ENCODE results near the gene GPR78. TPM values are rescaled to one million over a fixed set of nuclear protein-coding genes. Genes with fewer than 3 reads are reported as not detected.

GPR78 gene
- polyA plus RNA-seq, 1 of the 3 experiments (the other 2 are of a cell fraction), result not detected

DNA sequence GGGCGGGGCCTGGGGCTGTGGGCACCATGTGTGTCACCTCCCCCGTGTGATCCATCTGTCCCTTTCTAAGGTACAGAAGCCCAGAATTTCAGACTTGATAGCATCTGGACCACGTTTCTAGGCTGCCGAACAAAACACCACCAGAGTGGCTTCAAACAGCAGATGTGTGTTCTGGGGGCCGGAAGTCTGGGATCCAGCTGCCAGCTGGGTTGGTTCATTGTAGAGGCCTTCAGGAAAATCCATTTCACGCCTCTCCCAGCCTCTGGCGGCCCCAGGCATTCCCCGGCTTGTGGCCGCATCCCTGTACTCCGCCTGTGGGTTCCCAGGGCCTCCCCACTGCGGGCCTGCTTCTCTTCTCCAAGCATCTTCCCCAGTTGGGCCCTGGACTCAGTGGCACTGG, 39.6 kb upstream of the GPR78 start:
- Histone ChIP-seq H4K20me1 (ENCODE audit: insufficient read depth) (no peaks in the 10 kb centered on the region), H3K79me2 (ENCODE audit: insufficient read depth) (no peaks in the 10 kb centered on the region), H3K9ac (no peak overlapping the region), H3K27ac (ENCODE audit: low read depth in 2 of 2, low read length in 1 of 2) (no peak overlapping the region), H3K27me3 (ENCODE audit: insufficient read depth) (no peaks in the 10 kb centered on the region), H3K36me3 (replicated peaks in 1 of 2; ENCODE audit: control insufficient read depth in 1 of 2, insufficient read depth in 2 of 2, low read length in 1 of 2) (no peaks in the 10 kb centered on the region), H3K4me2 (no peak overlapping the region), H3K4me1 (ENCODE audit: control insufficient read depth in 1 of 2, insufficient read depth in 2 of 2, low read depth in 1 of 2, low read length in 1 of 2) (peaks cover 0 to 7% of the 10 kb centered on the region in 2 experiments; a peak in 2 of 4 replicates), H3K9me3 (no peaks in the 10 kb centered on the region), H2AFZ (ENCODE audit: low read depth) (no peak overlapping the region), H3K4me3 (ENCODE audit: low read depth in 2 of 2, low read length in 1 of 2) (no peak overlapping the region), H3F3A (replicated peaks; ENCODE audit: insufficient read depth) (no peaks in the 10 kb centered on the region), H3K9me2 (no peaks in the 10 kb centered on the region)
- TF ChIP-seq EZH2phosphoT487 (IDR thresholded peaks at IDR 0.05; ENCODE audit: borderline replicate concordance, low read depth) (no peak), YY1 (IDR thresholded peaks at IDR 0.05; ENCODE audit: low read depth) (no peak), ELF1 (IDR thresholded peaks at IDR 0.05) (no peak), MAX (IDR thresholded peaks at IDR 0.05; ENCODE audit: low read depth) (no peak), GABPA (IDR thresholded peaks at IDR 0.05; ENCODE audit: low read depth) (no peak), SMC3 (IDR thresholded peaks at IDR 0.05; ENCODE audit: low read depth, low read length) (no peak), NFIC (IDR thresholded peaks at IDR 0.05; ENCODE audit: borderline replicate concordance) (no peak), CHD2 (IDR thresholded peaks at IDR 0.05; ENCODE audit: low read length, partially characterized antibody) (no peak), PBX3 (IDR thresholded peaks at IDR 0.05) (no peak), TAF1 (IDR thresholded peaks at IDR 0.05; ENCODE audit: borderline replicate concordance, low read depth, low read length) (no peak), POLR2AphosphoS5 (IDR thresholded peaks at IDR 0.05; ENCODE audit: low read depth, low read length) (no peak), USF2 (IDR thresholded peaks at IDR 0.05; ENCODE audit: borderline replicate concordance, low read depth, low read length) (no peak)
- TF ChIP-seq, protein P1, sequence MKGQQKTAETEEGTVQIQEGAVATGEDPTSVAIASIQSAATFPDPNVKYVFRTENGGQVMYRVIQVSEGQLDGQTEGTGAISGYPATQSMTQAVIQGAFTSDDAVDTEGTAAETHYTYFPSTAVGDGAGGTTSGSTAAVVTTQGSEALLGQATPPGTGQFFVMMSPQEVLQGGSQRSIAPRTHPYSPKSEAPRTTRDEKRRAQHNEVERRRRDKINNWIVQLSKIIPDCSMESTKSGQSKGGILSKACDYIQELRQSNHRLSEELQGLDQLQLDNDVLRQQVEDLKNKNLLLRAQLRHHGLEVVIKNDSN (IDR thresholded peaks at IDR 0.05; ENCODE audit: borderline replicate concordance, low read depth), result no peak
- CTCF ChIA-PET, result no interaction called here
- no peak for DNase-seq
- POLR2A ChIA-PET, result no interaction called here
- 89% methylated on average over 10 of the region's 11 CpGs for WGBS (ENCODE audit: low lambda C conversion rate)

DNA sequence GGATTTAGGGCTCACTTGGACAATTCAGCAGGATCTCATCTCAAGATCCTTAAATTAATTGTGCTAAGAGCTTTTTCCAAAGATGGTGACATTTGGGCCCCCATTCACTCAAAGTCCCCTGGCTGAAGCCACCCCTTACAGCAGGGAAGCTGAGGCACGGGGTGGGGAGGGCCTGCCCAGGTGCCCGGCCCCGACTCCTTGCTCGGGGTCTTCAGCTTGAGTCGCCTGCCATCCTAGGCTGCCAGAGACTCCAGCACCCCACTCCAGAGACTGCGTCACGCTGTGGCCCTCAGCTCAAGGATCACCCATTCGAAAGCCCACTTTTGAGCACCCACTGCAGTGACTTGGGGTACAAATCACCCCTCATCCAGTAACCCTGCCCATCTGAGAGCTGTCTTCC, 39.2 kb upstream of the GPR78 start:
- CTCF ChIA-PET, result no interaction called here
- Histone ChIP-seq H4K20me1 (ENCODE audit: insufficient read depth) (no peaks in the 10 kb centered on the region), H3K4me2 (no peak overlapping the region), H3F3A (replicated peaks; ENCODE audit: insufficient read depth) (no peaks in the 10 kb centered on the region), H3K79me2 (ENCODE audit: insufficient read depth) (no peaks in the 10 kb centered on the region), H3K27me3 (ENCODE audit: insufficient read depth) (no peaks in the 10 kb centered on the region), H3K27ac (ENCODE audit: low read depth in 2 of 2, low read length in 1 of 2) (no peak overlapping the region), H3K4me3 (ENCODE audit: low read depth in 2 of 2, low read length in 1 of 2) (no peak overlapping the region), H3K9ac (no peak overlapping the region), H3K36me3 (replicated peaks in 1 of 2; ENCODE audit: control insufficient read depth in 1 of 2, insufficient read depth in 2 of 2, low read length in 1 of 2) (no peaks in the 10 kb centered on the region), H2AFZ (ENCODE audit: low read depth) (no peak overlapping the region), H3K9me2 (no peaks in the 10 kb centered on the region), H3K9me3 (no peaks in the 10 kb centered on the region), H3K4me1 (ENCODE audit: control insufficient read depth in 1 of 2, insufficient read depth in 2 of 2, low read depth in 1 of 2, low read length in 1 of 2) (peaks cover 0 to 7% of the 10 kb centered on the region in 2 experiments; a peak in 2 of 4 replicates)
- TF ChIP-seq FOSL2 (IDR thresholded peaks at IDR 0.05; ENCODE audit: borderline replicate concordance, low read depth), result no peak
- no peak for TF ChIP-seq TAF1 (IDR thresholded peaks at IDR 0.05; ENCODE audit: borderline replicate concordance, low read depth, low read length)
- TF ChIP-seq REST (IDR thresholded peaks at IDR 0.05; ENCODE audit: low read depth, low read length), result no peak
- WGBS (ENCODE audit: low lambda C conversion rate), result 76% methylated on average over 7 of the region's 8 CpGs
- POLR2A ChIA-PET, result no interaction called here
- DNase-seq, result no peak

Data from SK-N-SH (cell line).